H9 (cell line): ENCODE results near the gene ARHGEF10L. TPM values are rescaled to one million over a fixed set of nuclear protein-coding genes. Genes with fewer than 3 reads are reported as not detected.

Experiments
- DNase-seq: peaks from one replicate; pipeline ENCODE4 v3.0.0-alpha.2; 2017
- H2AFZ ChIP-seq: one replicate; pipeline ENCODE4 v1.6.1; 2013; ENCODE audit warnings: mild to moderate bottlenecking, low read length, control low read depth, moderate library complexity
- H2AK5ac ChIP-seq: 2 replicates; pipeline ENCODE4 v1.6.1; 2013; ENCODE audit warnings: low read length, control low read depth, mixed read lengths; ENCODE audit not compliant: insufficient read length
- H2BK120ac ChIP-seq: one replicate; pipeline ENCODE4 v1.6.1; 2013; ENCODE audit warnings: low read depth, mild to moderate bottlenecking, low read length, control low read depth, inconsistent platforms; ENCODE audit not compliant: poor library complexity, severe bottlenecking
- H2BK12ac ChIP-seq: 2 replicates; pipeline ENCODE4 v1.6.1; 2013; ENCODE audit warnings: low read length, control low read depth, mixed read lengths, low read depth; ENCODE audit not compliant: insufficient read length
- H2BK15ac ChIP-seq: 2 replicates; pipeline ENCODE4 v1.6.1; 2013; ENCODE audit warnings: low read depth, low read length, control low read depth
- H2BK20ac ChIP-seq: one replicate; pipeline ENCODE4 v1.6.1; 2013; ENCODE audit warnings: low read depth, mild to moderate bottlenecking, low read length, control low read depth, inconsistent platforms; ENCODE audit not compliant: poor library complexity, severe bottlenecking
- H2BK5ac ChIP-seq: 2 replicates; pipeline ENCODE4 v1.6.1; 2013; ENCODE audit warnings: low read length, control low read depth, mixed read lengths; ENCODE audit not compliant: insufficient read length
- H3K14ac ChIP-seq: 2 replicates; pipeline ENCODE4 v1.6.1; 2013; ENCODE audit warnings: low read length, control low read depth; ENCODE audit not compliant: insufficient read depth
- H3K18ac ChIP-seq: 2 replicates; pipeline ENCODE4 v1.6.1; 2013; ENCODE audit warnings: low read depth, mild to moderate bottlenecking, mixed read lengths, low read length, control low read depth; ENCODE audit not compliant: insufficient read length
- H3K23ac ChIP-seq: 2 replicates; pipeline ENCODE4 v1.6.1; 2013; ENCODE audit warnings: low read length, control low read depth, mixed read lengths, low read depth; ENCODE audit not compliant: insufficient read length
- H3K23me2 ChIP-seq: 2 replicates; pipeline ENCODE4 v1.6.1; 2013; ENCODE audit warnings: low read depth, mild to moderate bottlenecking, mixed read lengths, low read length, control low read depth; ENCODE audit not compliant: insufficient read length, poor library complexity, severe bottlenecking
- H3K27ac ChIP-seq: 2 replicates; pipeline ENCODE4 v1.5.1; 2013; ENCODE audit warnings: low read length, control low read depth, mixed read lengths, low read depth; ENCODE audit not compliant: insufficient read length
- H3K27me3 ChIP-seq: 2 replicates; pipeline ENCODE4 v1.6.1; 2013; ENCODE audit warnings: low read length, control low read depth, inconsistent platforms; ENCODE audit not compliant: insufficient read depth
- H3K4ac ChIP-seq: 2 replicates; pipeline ENCODE4 v1.6.1; 2013; ENCODE audit warnings: low read depth, mild to moderate bottlenecking, control low read depth, inconsistent platforms, low read length, moderate library complexity
- H3K4me1 ChIP-seq: 2 replicates; pipeline ENCODE4 v1.6.1; 2013; ENCODE audit warnings: low read length, control low read depth, inconsistent platforms; ENCODE audit not compliant: insufficient read depth
- H3K4me2 ChIP-seq: 2 replicates; pipeline ENCODE4 v1.6.1; 2013; ENCODE audit warnings: low read length, control low read depth, mixed read lengths; ENCODE audit not compliant: insufficient read length, insufficient read depth
- H3K56ac ChIP-seq: 2 replicates; pipeline ENCODE4 v1.6.1; 2013; ENCODE audit warnings: low read depth, mild to moderate bottlenecking, mixed read lengths, low read length, control low read depth; ENCODE audit not compliant: insufficient read length
- H3K79me1 ChIP-seq: 2 replicates; pipeline ENCODE4 v1.6.1; 2013; ENCODE audit warnings: low read depth, mild to moderate bottlenecking, moderate library complexity, low read length, control low read depth, inconsistent platforms; ENCODE audit not compliant: insufficient read depth, poor library complexity, severe bottlenecking
- H3K79me2 ChIP-seq: 2 replicates; pipeline ENCODE4 v1.6.1; 2013; ENCODE audit warnings: low read length, control low read depth, inconsistent platforms; ENCODE audit not compliant: insufficient read depth
- H3K9ac ChIP-seq: 2 replicates; pipeline ENCODE4 v1.6.1; 2013; ENCODE audit warnings: low read length, control low read depth, mixed read lengths; ENCODE audit not compliant: insufficient read length; ENCODE audit errors: extremely low read depth
- H3K9me3 ChIP-seq: one replicate; pipeline ENCODE4 v1.6.1; 2013; ENCODE audit warnings: low read depth, low read length, inconsistent platforms; ENCODE audit not compliant: control insufficient read depth
- H3T11ph ChIP-seq: one replicate; pipeline ENCODE4 v1.6.1; 2013; ENCODE audit warnings: mild to moderate bottlenecking, low read length, control low read depth, inconsistent platforms
- H4K20me1 ChIP-seq: one replicate; pipeline ENCODE4 v1.6.1; 2013; ENCODE audit not compliant: control insufficient read depth, insufficient read length, insufficient read depth
- H4K5ac ChIP-seq: 2 replicates; pipeline ENCODE4 v1.6.1; 2013; ENCODE audit warnings: low read depth, mild to moderate bottlenecking, mixed read lengths, low read length, control low read depth; ENCODE audit not compliant: insufficient read length
- H4K8ac ChIP-seq: replicated peaks from 2 replicates; pipeline ENCODE4 v1.6.1; 2013; ENCODE audit warnings: low read length, control low read depth, mixed read lengths, low read depth; ENCODE audit not compliant: insufficient read length
- H4K91ac ChIP-seq: 2 replicates; pipeline ENCODE4 v1.6.1; 2013; ENCODE audit warnings: low read depth, mild to moderate bottlenecking, moderate library complexity, mixed read lengths, low read length, control low read depth; ENCODE audit not compliant: insufficient read length
- H3K27ac Mint-ChIP-seq, 3 experiments: 2 replicates in 2 of 3; 3 replicates in 1 of 3; pipeline ENCODE4 v1.8.0; 2020 to 2021; ENCODE audit warnings: mixed read lengths in 3 of 3, mild to moderate bottlenecking in 1 of 3, moderate library complexity in 1 of 3
- H3K27me3 Mint-ChIP-seq: 2 replicates; pipeline ENCODE4 v1.8.0; 2021; ENCODE audit warnings: low read depth, mild to moderate bottlenecking, moderate library complexity, mixed read lengths
- H3K36me3 Mint-ChIP-seq, 3 experiments: 2 replicates in 2 of 3; 3 replicates in 1 of 3; pipeline ENCODE4 v1.8.0; 2020 to 2021; ENCODE audit warnings: low read depth in 3 of 3, mixed read lengths in 3 of 3; ENCODE audit not compliant: insufficient read depth in 1 of 3
- H3K4me1 Mint-ChIP-seq, 2 experiments: 2 replicates each; pipeline ENCODE4 v1.8.0; 2020; ENCODE audit warnings: mixed read lengths in 2 of 2
- H3K4me3 Mint-ChIP-seq, 2 experiments: 2 replicates in 1 of 2; 3 replicates in 1 of 2; pipeline ENCODE4 v1.8.0; 2020 to 2021; ENCODE audit warnings: mild to moderate bottlenecking in 2 of 2, mixed read lengths in 2 of 2, moderate library complexity in 1 of 2
- H3K9me3 Mint-ChIP-seq, 2 experiments: 2 replicates in 1 of 2; 3 replicates in 1 of 2; pipeline ENCODE4 v1.8.0; 2020; ENCODE audit warnings: mild to moderate bottlenecking in 2 of 2, mixed read lengths in 2 of 2, moderate library complexity in 1 of 2
- WGBS: extraction: QIAGEN DNeasy Blood & Tissue Kit; methylation state at CpG from one replicate; pipeline ENCODE4 v1.1.7; 2013; ENCODE audit warnings: missing lambda C conversion rate, low lambda C conversion rate, mixed read lengths; ENCODE audit not compliant: insufficient read length; ENCODE audit errors: extremely low coverage; 5-methylcytosine and 5-hydroxymethylcytosine counted together
- total RNA-seq: library from RNA; stranded (reverse); gene quantifications from 2 replicates; pipeline ENCODE4 v1.2.1, GENCODE V29; 2021
- TF ChIP-seq, protein P1 (sequence below): fragments of 200-600 bp; sonication (generic); conservative IDR thresholded peaks from 3 replicates; pipeline ENCODE4 v1.8.0; 2021; ENCODE audit warnings: antibody characterized with exemption, mild to moderate bottlenecking

Gene ARHGEF10L
- total RNA-seq, 1 experiment from 2014 or later: 20.2 TPM

DNA sequence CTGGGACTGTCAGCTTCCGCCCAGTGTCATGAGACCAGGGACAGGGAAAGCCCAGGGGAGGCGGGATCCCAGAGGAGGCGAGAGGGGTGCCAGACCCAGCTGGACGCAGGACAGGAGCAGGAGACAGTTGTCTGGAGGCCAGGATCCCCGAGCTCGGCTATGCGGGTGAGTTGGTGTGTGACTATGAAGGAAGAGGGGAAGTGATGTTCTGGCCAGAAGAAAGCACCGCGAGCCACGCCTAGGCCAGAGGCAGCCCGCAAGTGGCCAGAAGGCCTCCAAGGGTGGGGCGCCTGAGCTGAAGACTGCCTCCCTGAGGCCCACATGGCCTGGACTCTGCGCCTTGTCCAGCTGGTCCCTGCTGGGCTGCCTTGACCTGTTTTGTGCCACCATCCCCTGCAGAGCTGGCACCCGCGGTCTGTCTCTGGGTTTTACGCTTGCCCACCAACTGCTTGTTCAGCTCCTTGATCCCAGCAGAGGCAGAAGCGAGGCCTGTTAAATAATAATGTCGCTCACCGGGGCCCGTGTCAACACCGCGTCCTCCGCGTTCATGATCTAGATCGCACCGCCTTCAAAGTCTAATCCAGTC is 130.5 kb downstream of the ARHGEF10L start:
- Histone ChIP-seq H4K91ac (no peak overlapping the region), H2BK5ac (no peak overlapping the region), H3K4me2 (no peak overlapping the region), H3K9ac (no peak overlapping the region), H2BK15ac (no peak overlapping the region), H2BK120ac (no peak overlapping the region), H3K23me2 (no peaks in the 10 kb centered on the region), H3K79me1 (no peaks in the 10 kb centered on the region), H3K23ac (no peak overlapping the region), H2BK20ac (no peak overlapping the region), H3K27me3 (no peaks in the 10 kb centered on the region), H3K14ac (no peak overlapping the region), H3T11ph (no peak overlapping the region), H3K4me1 (no peaks in the 10 kb centered on the region), H2AK5ac (no peak overlapping the region), H4K8ac (no peak overlapping the region), H3K27ac (no peak overlapping the region), H3K79me2 (no peaks in the 10 kb centered on the region), H3K9me3 (no peaks in the 10 kb centered on the region), H2BK12ac (no peak overlapping the region), H4K5ac (no peak overlapping the region), H3K56ac (no peak overlapping the region), H3K4ac (no peak overlapping the region), H3K18ac (no peak overlapping the region), H2AFZ (no peak overlapping the region), H4K20me1 (no peaks in the 10 kb centered on the region)
- Mint-ChIP-seq H3K4me1 (peaks cover 27 to 36% of the 10 kb centered on the region in 2 experiments), H3K9me3 (no peaks in the 10 kb centered on the region), H3K27me3 (no peaks in the 10 kb centered on the region), H3K27ac (peak overlapping the region in 2 of 3 experiments; percentile 65 to 71; a peak in 4 of 7 replicates), H3K4me3 (no peak overlapping the region), H3K36me3 (peaks cover 17 to 33% (median 25%) of the 10 kb centered on the region in 3 experiments)
- TF ChIP-seq, protein P1, sequence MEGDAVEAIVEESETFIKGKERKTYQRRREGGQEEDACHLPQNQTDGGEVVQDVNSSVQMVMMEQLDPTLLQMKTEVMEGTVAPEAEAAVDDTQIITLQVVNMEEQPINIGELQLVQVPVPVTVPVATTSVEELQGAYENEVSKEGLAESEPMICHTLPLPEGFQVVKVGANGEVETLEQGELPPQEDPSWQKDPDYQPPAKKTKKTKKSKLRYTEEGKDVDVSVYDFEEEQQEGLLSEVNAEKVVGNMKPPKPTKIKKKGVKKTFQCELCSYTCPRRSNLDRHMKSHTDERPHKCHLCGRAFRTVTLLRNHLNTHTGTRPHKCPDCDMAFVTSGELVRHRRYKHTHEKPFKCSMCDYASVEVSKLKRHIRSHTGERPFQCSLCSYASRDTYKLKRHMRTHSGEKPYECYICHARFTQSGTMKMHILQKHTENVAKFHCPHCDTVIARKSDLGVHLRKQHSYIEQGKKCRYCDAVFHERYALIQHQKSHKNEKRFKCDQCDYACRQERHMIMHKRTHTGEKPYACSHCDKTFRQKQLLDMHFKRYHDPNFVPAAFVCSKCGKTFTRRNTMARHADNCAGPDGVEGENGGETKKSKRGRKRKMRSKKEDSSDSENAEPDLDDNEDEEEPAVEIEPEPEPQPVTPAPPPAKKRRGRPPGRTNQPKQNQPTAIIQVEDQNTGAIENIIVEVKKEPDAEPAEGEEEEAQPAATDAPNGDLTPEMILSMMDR: no peak
- WGBS: no CpG with 5 or more reads among the region's 26 CpGs
- DNase-seq: no peak
